H1 (cell line): ENCODE measurements around the gene C3. TPM values are rescaled to one million over a fixed set of nuclear protein-coding genes. Genes with fewer than 3 reads are reported as not detected.
A peak's percentile ranks its signal among the peaks of the same experiment; 100 is the strongest.

Experiments used
- ASH2L ChIP-seq: fragments of 200-600, 300-600 bp; sonication (generic); IDR thresholded peaks from one replicate; pipeline ENCODE4 v1.7.1; 2017; ENCODE audit warnings: low read length
- BCL11A ChIP-seq, 2 experiments: IDR thresholded peaks; one replicate each; pipeline ENCODE4 v1.6.1; 2011; ENCODE audit warnings: low read depth in 2 of 2, low read length in 2 of 2, mild to moderate bottlenecking in 2 of 2
- BRCA1 ChIP-seq: IDR thresholded peaks from 2 replicates; pipeline ENCODE4 v1.6.1; 2012; ENCODE audit warnings: low read depth, low read length, improper control_type of control experiment
- CBX8 ChIP-seq: fragments of 300-800, 300-1000 bp; sonication (generic); IDR thresholded peaks from 2 replicates; pipeline ENCODE4 v1.7.1; 2016; ENCODE audit warnings: low read depth, low read length, borderline replicate concordance
- CREB1 ChIP-seq: IDR thresholded peaks from 2 replicates; pipeline ENCODE4 v1.6.1; 2012; ENCODE audit warnings: inconsistent platforms
- CTCF ChIP-seq, 3 experiments: IDR thresholded peaks; 1 replicate in 2 of 3; 2 replicates in 1 of 3; pipeline versions ENCODE4 v1.5.1 to v1.6.1; 2011; ENCODE audit warnings: low read length in 3 of 3, mild to moderate bottlenecking in 3 of 3, inconsistent platforms in 2 of 3, low read depth in 1 of 3, moderate library complexity in 1 of 3; ENCODE audit not compliant: insufficient read depth in 1 of 3; ENCODE audit errors: control extremely low read depth in 1 of 3
- GABPA ChIP-seq: IDR thresholded peaks from 2 replicates; pipeline ENCODE4 v1.6.1; 2011; ENCODE audit warnings: mild to moderate bottlenecking, low read length, moderate library complexity, borderline replicate concordance; ENCODE audit not compliant: insufficient read depth
- NANOG ChIP-seq: IDR thresholded peaks from 2 replicates; pipeline ENCODE4 v1.6.1; 2011; ENCODE audit warnings: low read length, low read depth, mild to moderate bottlenecking, inconsistent platforms; ENCODE audit not compliant: insufficient read depth, poor library complexity, severe bottlenecking
- PHF8 ChIP-seq: fragments of 200-600 bp; sonication (generic); conservative IDR thresholded peaks from 2 replicates; pipeline ENCODE4 v1.7.1; 2012; ENCODE audit warnings: low read depth, mild to moderate bottlenecking, inconsistent platforms, low read length, moderate library complexity
- POLR2A ChIP-seq, 2 experiments: IDR thresholded peaks; 1 replicate in 1 of 2; 2 replicates in 1 of 2; pipeline ENCODE4 v1.6.1; 2011; ENCODE audit warnings: low read depth in 2 of 2, low read length in 2 of 2, mild to moderate bottlenecking in 2 of 2; ENCODE audit errors: control extremely low read depth in 1 of 2
- POU5F1 ChIP-seq: IDR thresholded peaks from 2 replicates; pipeline ENCODE4 v1.6.1; 2011; ENCODE audit warnings: low read depth, mild to moderate bottlenecking, low read length, moderate library complexity
- RFX5 ChIP-seq: IDR thresholded peaks from 2 replicates; pipeline ENCODE4 v1.6.1; 2011; ENCODE audit warnings: low read depth, low read length, improper control_type of control experiment, borderline replicate concordance
- RXRA ChIP-seq: IDR thresholded peaks from 2 replicates; pipeline ENCODE4 v1.6.1; 2011; ENCODE audit warnings: low read depth, mild to moderate bottlenecking, low read length, moderate library complexity; ENCODE audit not compliant: insufficient read depth
- SAP30 ChIP-seq: fragments of 300-600 bp; sonication (generic); IDR thresholded peaks from 2 replicates; pipeline ENCODE4 v1.7.1; 2012; ENCODE audit warnings: low read length, moderate library complexity, mild to moderate bottlenecking, inconsistent platforms; ENCODE audit not compliant: insufficient read depth, insufficient replicate concordance
- SP4 ChIP-seq: IDR thresholded peaks from 2 replicates; pipeline ENCODE4 v1.6.1; 2012; ENCODE audit warnings: low read length, inconsistent platforms
- SRF ChIP-seq: IDR thresholded peaks from 2 replicates; pipeline ENCODE4 v1.6.1; 2011; ENCODE audit warnings: mild to moderate bottlenecking, low read depth, low read length, moderate library complexity
- TCF12 ChIP-seq: IDR thresholded peaks from 2 replicates; pipeline ENCODE4 v1.6.1; 2011; ENCODE audit warnings: low read depth, mild to moderate bottlenecking, low read length
- ZNF274 ChIP-seq: IDR thresholded peaks from 2 replicates; pipeline ENCODE4 v1.7.0; 2012; ENCODE audit warnings: low read length, borderline replicate concordance; ENCODE audit errors: extremely low read depth
- polyA plus RNA-seq, 7 experiments: library from polyadenylated mRNA; depleted of rRNA in 3 of 7; stranded (reverse) in 5 of 7; unstranded in 2 of 7; fragments of >200 nt in 5 of 7; fragments of 200-250 nt in 2 of 7; gene quantifications; 1 replicate in 5 of 7; 2 replicates in 1 of 7; 4 replicates in 1 of 7; pipeline versions ENCODE4 v1.2.1 to v1.2.3, GENCODE V29; 2011 to 2013; ENCODE audit warnings: missing spikeins in 2 of 7, mixed read lengths in 2 of 7
- total RNA-seq: library from RNA; stranded (reverse); fragmentation: NEBNext Ultra II Directional; extraction: Animal tissue kit (Norgen Biotek cat#: 25700); gene quantifications from 2 replicates; pipeline ENCODE4 v1.2.1, GENCODE V29; 2021
- TF ChIP-seq, protein P1 (sequence below): IDR thresholded peaks from 2 replicates; pipeline ENCODE4 v1.6.1; 2012; ENCODE audit warnings: inconsistent platforms

C3 gene
- total and polyA plus RNA-seq, 2 of the 8 experiments (the other 6 are each of a cell fraction or from before 2014, with no cell fraction given): 6.4 to 12.8 TPM

DNA sequence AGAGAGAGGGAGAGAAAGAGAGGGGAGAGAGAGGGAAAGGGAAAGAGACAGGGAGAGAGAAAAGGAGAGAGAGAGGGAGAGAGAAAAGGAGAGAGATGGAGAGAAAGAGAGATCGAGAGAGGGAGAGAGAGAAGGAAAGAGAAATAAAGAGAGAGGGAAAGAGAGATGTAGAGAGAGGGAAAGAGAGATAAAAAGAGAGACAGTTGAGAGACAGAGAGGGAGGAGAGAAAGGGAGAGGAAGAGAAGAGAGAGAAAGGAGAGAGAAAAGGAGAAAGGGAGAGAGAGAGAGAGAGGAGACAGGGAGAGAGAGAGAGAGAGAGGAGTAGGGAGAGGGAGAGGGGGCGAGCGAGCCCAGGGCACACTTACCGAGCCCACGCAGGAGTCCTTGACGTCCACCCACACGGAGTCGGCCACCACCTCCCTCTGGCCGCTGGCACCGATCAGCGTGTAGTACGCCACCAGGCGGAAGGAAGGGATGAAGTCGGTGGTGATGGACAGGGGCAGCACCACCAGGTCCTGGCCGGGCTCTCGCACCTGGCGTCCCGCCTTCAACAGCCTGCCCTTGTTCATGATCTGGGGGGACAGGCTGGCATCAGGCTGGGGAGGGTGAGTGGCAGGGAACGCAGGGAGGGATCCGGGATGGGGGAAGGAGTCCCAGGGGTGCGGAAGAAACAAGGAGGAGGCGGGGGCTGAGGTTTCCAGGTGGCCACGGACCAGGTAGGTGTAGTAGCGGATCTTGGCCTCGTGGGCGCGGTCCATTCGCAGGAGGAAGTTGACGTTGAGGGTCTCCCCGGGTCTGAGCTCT is 10.0 kb downstream of the C3 start (continued):
- TF ChIP-seq CTCF (IDR thresholded peaks at IDR 0.05; ENCODE audit: control extremely low read depth in 1 of 3, insufficient read depth in 1 of 3, low read depth in 1 of 3, low read length in 3 of 3) (peak; percentile 54 to 84 (median 62)), SRF (no peak), ASH2L (no peak), POLR2A (IDR thresholded peaks at IDR 0.05; ENCODE audit: control extremely low read depth in 1 of 2, low read depth in 2 of 2, low read length in 2 of 2) (no peak), GABPA (no peak), BCL11A (IDR thresholded peaks at IDR 0.05; ENCODE audit: low read depth in 2 of 2, low read length in 2 of 2) (no peak), SP4 (no peak), CREB1 (peak; percentile 15; the same call in 1 of the 2 replicates), CBX8 (no peak), PHF8 (no peak), RFX5 (no peak), BRCA1 (no peak), NANOG (no peak), RXRA (no peak), POU5F1 (no peak), ZNF274 (no peak), TCF12 (no peak), SAP30 (no peak)
- TF ChIP-seq, protein P1, sequence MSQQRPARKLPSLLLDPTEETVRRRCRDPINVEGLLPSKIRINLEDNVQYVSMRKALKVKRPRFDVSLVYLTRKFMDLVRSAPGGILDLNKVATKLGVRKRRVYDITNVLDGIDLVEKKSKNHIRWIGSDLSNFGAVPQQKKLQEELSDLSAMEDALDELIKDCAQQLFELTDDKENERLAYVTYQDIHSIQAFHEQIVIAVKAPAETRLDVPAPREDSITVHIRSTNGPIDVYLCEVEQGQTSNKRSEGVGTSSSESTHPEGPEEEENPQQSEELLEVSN: peak; percentile 65; the same call in 1 of the 2 replicates
